HG03520 (cell line): ENCODE data around the gene GORAB.
A peak's percentile ranks its signal among the peaks of the same experiment; 100 is the strongest.

ENCODE experiments used
- ATAC-seq: cut with Tn5 transposase; IDR thresholded peaks from one replicate; pipeline ENCODE4 v1.9.1; 2021; ENCODE audit warnings: mild to moderate bottlenecking, moderate library complexity; ENCODE audit not compliant: unreplicated experiment

Gene GORAB

GRCh38 chr1:170531758-170532657, at the start of gene GORAB:
GORAB (plus strand) TSS chr1:170532166; CDS start chr1:170532224, 58 bp downstream.
- ATAC-seq: peak; percentile 98

- ATAC-seq: no peak
These were observed 48.9 kb upstream of the GORAB start for GRCh38 chr1:170483051-170483450.

- no peak for ATAC-seq
These were observed 44.5 kb upstream of the GORAB start for GRCh38 chr1:170487503-170487902.

- ATAC-seq: no peak
These were observed 40.7 kb upstream of the GORAB start for GRCh38 chr1:170491291-170491690.

GRCh38 chr1:170494369-170494768, 37.6 kb upstream of the GORAB start:
- ATAC-seq: no peak

GRCh38 chr1:170495006-170495405, 37.0 kb upstream of the GORAB start:
- no peak for ATAC-seq

- no peak for ATAC-seq
These were observed 33.1 kb upstream of the GORAB start for GRCh38 chr1:170498876-170499275.

- no peak for ATAC-seq
These were observed 28.3 kb upstream of the GORAB start for GRCh38 chr1:170503665-170504064.

- ATAC-seq: no peak
These were observed 21.8 kb upstream of the GORAB start for GRCh38 chr1:170510163-170510562.

- ATAC-seq: no peak
These were observed 20.9 kb upstream of the GORAB start for GRCh38 chr1:170511038-170511437.

GRCh38 chr1:170513138-170513537, 18.8 kb upstream of the GORAB start:
- ATAC-seq: no peak

- no peak for ATAC-seq
These were observed 13.7 kb upstream of the GORAB start for GRCh38 chr1:170518185-170518834.

GRCh38 chr1:170518965-170519364, 13.0 kb upstream of the GORAB start:
- ATAC-seq: no peak

GRCh38 chr1:170520601-170521000, 11.4 kb upstream of the GORAB start:
- no peak for ATAC-seq

- ATAC-seq: no peak
These were observed 10.1 kb upstream of the GORAB start for GRCh38 chr1:170521818-170522217.

- ATAC-seq: no peak
These were observed 801 bp upstream of the GORAB start for GRCh38 chr1:170530972-170531757.

GRCh38 chr1:170533298-170533697, 1.3 kb downstream of the GORAB start:
- no peak for ATAC-seq

GRCh38 chr1:170534626-170535147, 2.7 kb downstream of the GORAB start:
- ATAC-seq: no peak

- no peak for ATAC-seq
These were observed 3.5 kb downstream of the GORAB start for GRCh38 chr1:170535418-170535817.

- ATAC-seq: no peak
These were observed 5.1 kb downstream of the GORAB start for GRCh38 chr1:170536924-170537551.
